CD4-positive, alpha-beta memory T cell (primary cell): Measurements from ENCODE around the gene PRKCQ. TPM values are rescaled to one million over a fixed set of nuclear protein-coding genes. Genes with fewer than 3 reads are reported as not detected.

Experiments used
- CTCF ChIA-PET: fragments of 350-600 bp; sonication (Branson Sonifier 250); formaldehyde crosslinking; loops from one replicate; lab custom pipeline; 2021; ENCODE audit warnings: inconsistent platforms; ENCODE audit not compliant: partially characterized antibody; lab: Charles Lee
- POLR2A ChIA-PET: fragments of 350-600 bp; sonication (Branson Sonifier 250); formaldehyde crosslinking; loops from one replicate; lab custom pipeline; 2021; ENCODE audit not compliant: partially characterized antibody; lab: Charles Lee
- DNase-seq, 5 donors: peaks; one replicate each; pipeline versions ENCODE4 v3.0.0 to v3.0.0-alpha.2; 2020 to 2022; ENCODE audit warnings: mixed read lengths in 1 of 5
- H3K27ac ChIP-seq: one replicate; pipeline ENCODE4 v1.7.0; 2013; ENCODE audit warnings: low read depth, low read length
- H3K27me3 ChIP-seq: 2 replicates; pipeline ENCODE4 v1.7.0; 2013; ENCODE audit warnings: mild to moderate bottlenecking, low read length, moderate library complexity; ENCODE audit not compliant: insufficient read depth
- H3K36me3 ChIP-seq: 2 replicates; pipeline ENCODE4 v1.7.0; 2013; ENCODE audit warnings: mild to moderate bottlenecking, low read length, moderate library complexity; ENCODE audit not compliant: insufficient read depth
- H3K4me1 ChIP-seq: 2 replicates; pipeline ENCODE4 v1.7.0; 2013; ENCODE audit warnings: mild to moderate bottlenecking, low read length, moderate library complexity; ENCODE audit not compliant: insufficient read depth
- H3K4me3 ChIP-seq, 2 donors: one replicate each; pipeline ENCODE4 v1.7.0; 2013; ENCODE audit warnings: low read length in 2 of 2, mild to moderate bottlenecking in 1 of 2
- H3K9me3 ChIP-seq, 2 donors: one replicate each; pipeline ENCODE4 v1.7.0; 2013; ENCODE audit warnings: low read length in 2 of 2, control low read depth in 1 of 2; ENCODE audit not compliant: control insufficient read depth in 1 of 2
- H3K27ac Mint-ChIP-seq, 7 donors: one replicate each; pipeline ENCODE4 v1.8.0; 2020 to 2021; ENCODE audit warnings: mixed read lengths in 7 of 7, mild to moderate bottlenecking in 6 of 7, inconsistent platforms in 3 of 7, moderate library complexity in 3 of 7
- H3K27me3 Mint-ChIP-seq, 2 donors: one replicate each; pipeline ENCODE4 v1.8.0; 2020 to 2021; ENCODE audit warnings: mixed read lengths in 2 of 2
- H3K36me3 Mint-ChIP-seq, 2 donors: one replicate each; pipeline ENCODE4 v1.8.0; 2020 to 2021; ENCODE audit warnings: mixed read lengths in 2 of 2, inconsistent platforms in 1 of 2, mild to moderate bottlenecking in 1 of 2
- H3K4me1 Mint-ChIP-seq, 4 donors: one replicate each; pipeline ENCODE4 v1.8.0; 2020 to 2021; ENCODE audit warnings: mixed read lengths in 4 of 4, mild to moderate bottlenecking in 1 of 4
- H3K4me3 Mint-ChIP-seq, 8 donors: one replicate each; pipeline ENCODE4 v1.8.0; 2020 to 2021; ENCODE audit warnings: mixed read lengths in 8 of 8, mild to moderate bottlenecking in 7 of 8, moderate library complexity in 6 of 8, inconsistent platforms in 3 of 8
- H3K9me3 Mint-ChIP-seq, 8 donors: one replicate each; pipeline ENCODE4 v1.8.0; 2020 to 2021; ENCODE audit warnings: mixed read lengths in 8 of 8, mild to moderate bottlenecking in 5 of 8, inconsistent platforms in 3 of 8, moderate library complexity in 1 of 8
- intact Hi-C: fragments of 100-400 bp; cut with micrococcal nuclease; formaldehyde crosslinking; loops from one replicate; pipeline ENCODE4 v1.15.1; 2023
- polyA plus RNA-seq, 2 donors: library from polyadenylated mRNA; unstranded; fragments of 300-500 nt; fragmentation: Illumina TruSeq; gene quantifications; one replicate each; pipeline ENCODE4 v1.2.3, GENCODE V29; 2021
- total RNA-seq, 2 experiments: library from RNA; stranded (reverse); gene quantifications; one replicate each; pipeline ENCODE4 v1.2.3, GENCODE V29; 2021

Gene PRKCQ
- total and polyA plus RNA-seq, 4 experiments from 2014 or later: 45.0 to 77.1 (median 71.0) TPM

DNA sequence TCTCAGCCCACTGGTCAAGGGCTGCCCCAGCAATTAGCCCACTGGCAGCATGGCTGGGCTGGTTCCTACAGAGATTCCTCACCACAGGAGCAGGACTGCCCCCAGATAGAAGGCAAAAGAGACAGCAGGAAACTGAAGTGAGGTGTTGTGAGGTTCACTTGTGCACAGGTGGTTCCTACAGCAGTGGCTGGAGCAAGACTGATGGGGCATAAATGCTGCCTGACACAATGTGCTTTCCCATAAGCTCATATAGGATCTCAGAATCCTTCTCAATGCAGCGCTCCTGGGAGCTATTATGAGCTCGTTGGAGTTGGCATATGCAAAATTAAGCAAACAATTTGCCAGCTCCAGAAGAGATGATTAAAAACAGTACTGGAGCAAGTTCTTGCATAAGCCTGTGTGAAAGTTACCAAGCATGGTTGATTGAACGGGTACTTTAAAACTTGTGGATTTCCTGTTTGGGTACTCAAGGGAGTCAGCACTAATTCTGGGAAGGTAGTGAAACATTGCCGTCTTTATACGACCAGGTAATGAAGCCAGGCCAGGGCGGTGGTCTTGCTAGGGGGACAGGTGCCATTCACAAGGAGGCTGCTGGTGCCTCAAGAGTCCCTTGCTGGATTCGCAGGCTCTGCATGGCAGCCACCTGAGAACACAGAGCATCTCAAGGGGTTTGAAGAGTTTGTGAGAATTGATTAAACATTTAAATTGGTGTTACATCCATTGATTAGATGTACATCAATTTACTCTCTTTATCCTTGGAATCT, 20.3 kb upstream of the PRKCQ start:
- ChIA-PET CTCF (interaction anchor here (1.0 to 5.6 kb wide), 21 partner anchors 7 to 154 kb away, joined by 3 to 106 read pairs (median 5); partner anchors contain the start of gene PRKCQ), POLR2A (interaction anchor here (0.7 to 17.1 kb wide), 13 partner anchors 9 to 190 kb away, joined by 3 to 355 read pairs (median 5); partner anchors contain the start of gene PRKCQ)
- Histone ChIP-seq H3K27me3 (no peaks in the 10 kb centered on the region), H3K9me3 (no peaks in the 10 kb centered on the region), H3K36me3 (no peaks in the 10 kb centered on the region), H3K4me1 (peaks cover 69% of the 10 kb centered on the region), H3K4me3 (no peak overlapping the region), H3K27ac (no peak overlapping the region)
- Mint-ChIP-seq H3K4me1 (peaks cover 44 to 84% (median 62%) of the 10 kb centered on the region in 4 donors), H3K36me3 (peaks cover 46 to 54% of the 10 kb centered on the region in 2 donors), H3K4me3 (peak overlapping the region; percentile 52 to 88 (median 69)), H3K27ac (peak overlapping the region; percentile 64 to 90 (median 88)), H3K9me3 (peaks cover 0 to 1% (median 0%) of the 10 kb centered on the region in 8 donors), H3K27me3 (no peaks in the 10 kb centered on the region)
- DNase-seq: no peak
- intact Hi-C loops: loop anchor here (1.0 to 2.0 kb wide), 4 partner anchors 8 to 184 kb away; partner anchors contain the start of gene PRKCQ

DNA sequence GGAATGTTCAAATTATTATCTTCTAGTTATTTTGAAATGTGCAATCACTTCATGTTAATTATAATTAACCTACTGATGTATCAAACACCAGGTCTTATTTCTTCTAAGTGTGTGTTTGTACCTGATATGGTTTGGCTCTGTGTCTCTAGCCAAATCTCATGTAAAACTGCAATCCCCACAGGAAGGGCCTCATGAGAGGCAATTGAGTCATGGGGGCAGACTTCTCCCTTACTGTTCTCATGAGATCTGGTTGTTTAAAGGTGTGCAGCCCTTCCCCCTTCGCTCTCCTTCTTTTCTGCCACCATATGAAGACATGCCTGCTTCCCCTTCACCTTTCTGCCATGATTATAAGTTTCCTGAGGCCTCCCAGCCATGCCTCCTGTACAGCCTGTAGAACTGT, 18.6 kb upstream of the PRKCQ start:
- no peak for DNase-seq
- Histone ChIP-seq H3K4me1 (peaks cover 84% of the 10 kb centered on the region), H3K4me3 (no peak overlapping the region), H3K9me3 (no peaks in the 10 kb centered on the region), H3K27me3 (no peaks in the 10 kb centered on the region), H3K27ac (no peak overlapping the region), H3K36me3 (no peaks in the 10 kb centered on the region)
- POLR2A ChIA-PET: interaction anchor here (17.1 kb wide), 1 partner anchor 18 kb away, joined by 355 read pairs; the partner anchor contains the start of gene PRKCQ
- peak overlapping the region in 5 of 7 donors; percentile 37 to 90 (median 64) for H3K27ac Mint-ChIP-seq
- intact Hi-C loops: no loop called here
- H3K4me3 Mint-ChIP-seq: peak overlapping the region in 4 of 8 donors; percentile 17 to 64 (median 36)
- H3K9me3 Mint-ChIP-seq: peaks cover 0 to 1% (median 0%) of the 10 kb centered on the region in 8 donors
- CTCF ChIA-PET: interaction anchor here (1.2 to 5.6 kb wide), 5 partner anchors 17 to 180 kb away, joined by 3 to 106 read pairs (median 3); partner anchors contain the start of gene PRKCQ
- peaks cover 39 to 49% of the 10 kb centered on the region in 2 donors for H3K36me3 Mint-ChIP-seq
- H3K4me1 Mint-ChIP-seq: peaks cover 54 to 87% (median 66%) of the 10 kb centered on the region in 4 donors
- no peaks in the 10 kb centered on the region for H3K27me3 Mint-ChIP-seq

DNA sequence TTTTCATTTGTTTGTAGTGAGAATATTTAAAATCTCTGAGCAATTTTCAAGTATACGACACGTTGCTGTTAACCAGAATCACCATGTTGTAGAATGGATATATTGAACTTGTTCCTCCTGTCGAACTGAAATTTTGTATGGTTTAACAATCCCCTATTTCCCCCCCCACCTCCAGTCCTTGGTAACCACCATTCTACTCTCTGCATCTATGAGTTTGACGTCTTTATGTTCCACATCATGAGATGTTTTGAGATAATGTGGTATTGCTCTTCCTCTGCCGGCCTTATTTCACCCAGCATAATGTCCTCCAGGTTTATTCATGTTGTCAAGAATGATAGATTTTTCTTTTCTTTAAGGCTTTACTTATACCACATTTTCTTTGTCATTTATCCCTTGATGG, 17.4 kb upstream of the PRKCQ start:
- no peaks in the 10 kb centered on the region for H3K27me3 Mint-ChIP-seq

DNA sequence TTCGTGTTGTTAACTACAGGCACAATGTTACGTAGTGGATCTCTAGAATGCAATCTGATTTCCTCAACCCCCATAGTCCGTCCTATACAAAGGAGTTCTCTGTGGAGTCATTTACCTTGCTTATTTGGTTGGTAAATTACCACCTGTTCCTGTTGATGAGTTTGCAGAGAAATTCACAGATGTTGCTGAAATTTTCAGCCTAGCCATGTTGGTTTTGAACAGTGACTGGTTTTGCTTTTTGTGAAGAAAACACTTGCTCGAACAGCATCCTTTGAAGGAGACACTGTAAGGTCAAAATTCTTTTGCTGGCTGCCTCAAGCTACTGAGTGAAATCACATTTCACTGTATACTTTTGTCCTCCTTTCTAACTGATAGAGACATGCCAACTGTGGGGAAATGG, 15.4 kb upstream of the PRKCQ start:
- Mint-ChIP-seq H3K27me3 (no peaks in the 10 kb centered on the region), H3K4me1 (peaks cover 64 to 96% (median 77%) of the 10 kb centered on the region in 4 donors), H3K4me3 (peak overlapping the region in 1 of 8 donors; percentile 54), H3K9me3 (peaks cover 0 to 1% (median 0%) of the 10 kb centered on the region in 8 donors), H3K27ac (peak overlapping the region; percentile 12 to 93 (median 59)), H3K36me3 (peaks cover 51 to 52% of the 10 kb centered on the region in 2 donors)
- Histone ChIP-seq H3K9me3 (no peaks in the 10 kb centered on the region), H3K4me1 (peaks cover 93% of the 10 kb centered on the region), H3K36me3 (no peaks in the 10 kb centered on the region), H3K4me3 (no peak overlapping the region), H3K27ac (no peak overlapping the region), H3K27me3 (no peaks in the 10 kb centered on the region)
- intact Hi-C loops: no loop called here
- DNase-seq: no peak
- CTCF ChIA-PET: interaction anchor here (0.9 to 7.6 kb wide), 4 partner anchors 12 to 149 kb away, joined by 3 to 101 read pairs (median 4); partner anchors contain the start of gene PRKCQ
- POLR2A ChIA-PET: interaction anchor here (1.2 to 17.1 kb wide), 4 partner anchors 9 to 65 kb away, joined by 3 to 355 read pairs (median 4); partner anchors contain the start of gene PRKCQ

More for the DNA sequence above, 17.4 kb upstream of the PRKCQ start:
- ChIA-PET CTCF (interaction anchor here (0.9 to 7.6 kb wide), 6 partner anchors 15 to 151 kb away, joined by 3 to 101 read pairs (median 4); partner anchors contain the start of gene PRKCQ), POLR2A (interaction anchor here (1.0 to 17.1 kb wide), 5 partner anchors 17 to 105 kb away, joined by 3 to 355 read pairs (median 3); partner anchors contain the start of gene PRKCQ)
- H3K27me3 ChIP-seq: no peaks in the 10 kb centered on the region
- no peaks in the 10 kb centered on the region for H3K36me3 ChIP-seq
- H3K27ac Mint-ChIP-seq: peak overlapping the region; percentile 37 to 90 (median 74)
- intact Hi-C loops: no loop called here
- H3K36me3 Mint-ChIP-seq: peaks cover 42 to 51% of the 10 kb centered on the region in 2 donors
- peaks cover 92% of the 10 kb centered on the region for H3K4me1 ChIP-seq
- peak overlapping the region in 5 of 8 donors; percentile 27 to 49 (median 44) for H3K4me3 Mint-ChIP-seq
- H3K9me3 Mint-ChIP-seq: peaks cover 0 to 1% (median 0%) of the 10 kb centered on the region in 8 donors
- H3K9me3 ChIP-seq: no peaks in the 10 kb centered on the region
- H3K27ac ChIP-seq: no peak overlapping the region
- peak in 2 of 5 donors; percentile 21 to 43 for DNase-seq
- H3K4me1 Mint-ChIP-seq: peaks cover 64 to 96% (median 76%) of the 10 kb centered on the region in 4 donors
- no peak overlapping the region for H3K4me3 ChIP-seq

DNA sequence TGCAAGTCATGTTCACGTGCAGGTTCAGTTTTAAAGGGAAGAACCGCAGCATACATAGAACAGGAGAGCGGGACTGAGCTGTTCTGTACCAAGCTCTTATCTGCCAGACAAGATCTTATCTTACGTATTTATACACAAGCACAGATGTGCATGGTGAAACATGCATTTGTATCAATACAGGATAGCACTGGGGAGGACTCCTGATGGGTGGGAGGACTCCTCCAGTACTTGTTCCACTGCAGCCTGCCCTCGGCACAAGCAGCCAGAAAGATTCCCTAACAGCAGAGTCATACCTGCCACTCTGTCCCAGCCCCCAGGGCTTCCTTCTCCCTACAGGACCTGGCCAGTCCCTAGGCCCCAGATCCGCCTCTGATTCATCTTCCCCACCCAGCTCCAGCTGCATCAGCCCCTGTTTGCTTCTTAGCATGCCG, 13.2 kb upstream of the PRKCQ start:
- Mint-ChIP-seq H3K27ac (peak overlapping the region; percentile 88 to 97 (median 94)), H3K27me3 (no peaks in the 10 kb centered on the region), H3K9me3 (no peaks in the 10 kb centered on the region), H3K36me3 (peaks cover 59 to 60% of the 10 kb centered on the region in 2 donors), H3K4me1 (peaks cover 63 to 97% (median 77%) of the 10 kb centered on the region in 4 donors), H3K4me3 (peak overlapping the region; percentile 39 to 81 (median 74))
- POLR2A ChIA-PET: interaction anchor here (0.8 to 17.1 kb wide), 14 partner anchors 8 to 119 kb away, joined by 3 to 355 read pairs (median 5); partner anchors contain the start of gene PRKCQ
- DNase-seq: peak in 4 of 5 donors; percentile 24 to 68 (median 28)
- no peaks in the 10 kb centered on the region for H3K9me3 ChIP-seq
- H3K4me3 ChIP-seq: no peak overlapping the region
- peak overlapping the region; percentile 40 for H3K27ac ChIP-seq
- intact Hi-C loops: loop anchor here (2.0 kb wide), 1 partner anchor 14 kb away; no protein-coding TSS in a partner anchor
- no peaks in the 10 kb centered on the region for H3K27me3 ChIP-seq
- H3K36me3 ChIP-seq: peaks cover 16% of the 10 kb centered on the region
- CTCF ChIA-PET: interaction anchor here (1.0 to 7.6 kb wide), 13 partner anchors 9 to 178 kb away, joined by 3 to 101 read pairs (median 7); partner anchors contain the start of gene PRKCQ
- H3K4me1 ChIP-seq: peaks cover 93% of the 10 kb centered on the region

DNA sequence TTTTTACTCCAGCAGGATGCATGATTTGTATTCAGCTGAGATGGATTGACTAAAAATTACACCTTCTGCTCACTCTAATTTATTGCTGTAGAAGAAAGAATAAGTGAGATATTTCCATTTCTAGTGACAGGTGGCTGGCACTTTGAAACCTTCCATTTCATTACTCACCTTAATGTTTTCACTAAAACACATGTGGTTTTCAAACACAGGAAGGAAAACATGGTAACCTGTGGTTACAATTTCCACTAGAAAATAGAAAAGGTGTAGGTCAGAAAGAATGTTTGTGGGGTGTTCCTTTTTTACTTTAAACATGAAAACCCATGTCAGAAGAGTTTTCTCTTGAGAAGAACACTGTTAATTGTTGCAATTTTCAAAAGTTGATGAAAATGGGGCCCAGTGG, 12.0 kb upstream of the PRKCQ start:
- POLR2A ChIA-PET: interaction anchor here (1.2 to 17.1 kb wide), 11 partner anchors 9 to 118 kb away, joined by 3 to 355 read pairs (median 7); partner anchors contain the start of gene PRKCQ
- CTCF ChIA-PET: interaction anchor here (0.9 to 7.6 kb wide), 11 partner anchors 10 to 177 kb away, joined by 3 to 101 read pairs (median 8); partner anchors contain the start of gene PRKCQ
- H3K4me3 Mint-ChIP-seq: peak overlapping the region; percentile 49 to 81 (median 74)
- no peaks in the 10 kb centered on the region for H3K27me3 Mint-ChIP-seq
- H3K9me3 Mint-ChIP-seq: no peaks in the 10 kb centered on the region
- peaks cover 65 to 97% (median 76%) of the 10 kb centered on the region in 4 donors for H3K4me1 Mint-ChIP-seq
- Histone ChIP-seq H3K27ac (peak overlapping the region; percentile 45), H3K9me3 (no peaks in the 10 kb centered on the region), H3K4me1 (peaks cover 93% of the 10 kb centered on the region), H3K36me3 (peaks cover 16% of the 10 kb centered on the region), H3K4me3 (no peak overlapping the region), H3K27me3 (no peaks in the 10 kb centered on the region)
- peaks cover 57% of the 10 kb centered on the region in 2 donors for H3K36me3 Mint-ChIP-seq
- H3K27ac Mint-ChIP-seq: peak overlapping the region; percentile 84 to 97 (median 94)
- intact Hi-C loops: loop anchor here (1.0 to 2.0 kb wide), 4 partner anchors 8 to 19 kb away; no protein-coding TSS in a partner anchor
- DNase-seq: peak; percentile 65 to 78 (median 71)
